Spleen (tissue), 11 donors: ENCODE measurements around the gene RNF130. TPM values are rescaled to one million over a fixed set of nuclear protein-coding genes. Genes with fewer than 3 reads are reported as not detected.

Source experiments
- DNase-seq: peaks from one replicate; pipeline ENCODE4 v3.0.0-alpha.2; 2020
- H3K27ac ChIP-seq, 8 donors: fragments of 200-600 bp; sonication (generic) in 7 of 8; 1 replicate in 4 of 8; 2 replicates in 4 of 8; pipeline versions ENCODE4 v1.5.0 to v1.8.0; 2016 to 2021; ENCODE audit warnings: inconsistent platforms in 4 of 8, mild to moderate bottlenecking in 4 of 8, moderate library complexity in 1 of 8
- H3K27me3 ChIP-seq, 7 donors: fragments of 200-600 bp; sonication (generic) in 6 of 7; replicated peaks in 1 of 7; 1 replicate in 4 of 7; 2 replicates in 3 of 7; pipeline versions ENCODE4 v1.5.0 to v1.8.0; 2016 to 2021; ENCODE audit warnings: inconsistent platforms in 3 of 7, mild to moderate bottlenecking in 1 of 7
- H3K36me3 ChIP-seq, 6 donors: fragments of 200-600 bp; sonication (generic) in 5 of 6; 1 replicate in 4 of 6; 2 replicates in 2 of 6; pipeline versions ENCODE4 v1.5.0 to v1.8.0; 2016 to 2021; ENCODE audit warnings: inconsistent platforms in 2 of 6
- H3K4me1 ChIP-seq, 6 donors: fragments of 200-600 bp; sonication (generic) in 5 of 6; 1 replicate in 3 of 6; 2 replicates in 3 of 6; pipeline versions ENCODE4 v1.5.0 to v1.8.0; 2016 to 2021; ENCODE audit warnings: inconsistent platforms in 3 of 6
- H3K4me3 ChIP-seq, 8 donors: fragments of 200-600 bp; sonication (generic) in 7 of 8; 1 replicate in 4 of 8; 2 replicates in 4 of 8; pipeline versions ENCODE4 v1.5.0 to v1.8.0; 2016 to 2021; ENCODE audit warnings: inconsistent platforms in 4 of 8, mild to moderate bottlenecking in 4 of 8, moderate library complexity in 2 of 8
- H3K9me3 ChIP-seq, 8 donors: fragments of 200-600 bp; sonication (generic) in 7 of 8; 1 replicate in 4 of 8; 2 replicates in 4 of 8; pipeline versions ENCODE4 v1.5.0 to v1.8.0; 2016 to 2021; ENCODE audit warnings: inconsistent platforms in 4 of 8
- CTCF ChIP-seq, 11 experiments: fragments of 200-600 bp in 7 of 11; fragments of 450-650 bp in 4 of 11; sonication (generic) in 4 of 11; IDR thresholded peaks in 8 of 11; conservative IDR thresholded peaks in 3 of 11; 1 replicate in 7 of 11; 2 replicates in 4 of 11; pipeline versions ENCODE4 v1.4.0 to v1.8.0; 2016 to 2021; ENCODE audit warnings: antibody characterized with exemption in 11 of 11, inconsistent platforms in 4 of 11, mild to moderate bottlenecking in 1 of 11
- POLR2A ChIP-seq, 3 donors: fragments of 450-650 bp; IDR thresholded peaks; one replicate each; pipeline ENCODE4 v1.5.1; 2017; ENCODE audit warnings: antibody characterized with exemption in 3 of 3, mild to moderate bottlenecking in 1 of 3
- POLR2AphosphoS5 ChIP-seq, 3 donors: sonication (generic); formaldehyde crosslinking; IDR thresholded peaks; one replicate each; pipeline ENCODE4 v1.5.1; 2017; ENCODE audit warnings: antibody characterized with exemption in 3 of 3
- WGBS, 5 donors: extraction: QIAGEN DNeasy Blood & Tissue Kit in 3 of 5; methylation state at CpG; one replicate each; pipeline versions ENCODE4 v1.1.5 to v1.1.7; 2013 to 2018; 5-methylcytosine and 5-hydroxymethylcytosine counted together
- intact Hi-C: fragments of 100-400 bp; cut with DNase I; formaldehyde crosslinking; loops from one replicate; pipeline ENCODE4 v1.15.0; 2023; ENCODE audit warnings: low total_unique reads
- polyA plus RNA-seq, 3 donors: library from polyadenylated mRNA; stranded (reverse); fragments of 200-250 nt; gene quantifications; one replicate each; pipeline ENCODE4 v1.2.1, GENCODE V29; 2013
- total RNA-seq, 7 donors: library from RNA; depleted of rRNA in 3 of 7; stranded (reverse); fragments of >200 nt in 3 of 7; fragmentation: NEBNext Ultra II Directional in 4 of 7; extraction: Animal tissue kit (Norgen Biotek cat#: 25700) in 4 of 7; gene quantifications; one replicate each; pipeline versions ENCODE4 v1.1.0 to v1.2.1, GENCODE V29; 2016 to 2021
- donor health status: healthy with polysubstance abuse.
- donor health status: DM: no; HTN: no; CAD: no; lungs with moderate emphysema.
- donor health status: DM: no; HTN: no; CAD: no.
- donor health status: Bipolar disorder and iron deficiency.
- donor health status: healthy.
- donor health status: DM: no; HTN: no; CAD: no.
- donor health status: DM: yes; HTN: yes; CAD: no.

Gene RNF130
- total and polyA plus RNA-seq, 10 donors, result 44.1 to 119 (median 82.7) TPM

DNA sequence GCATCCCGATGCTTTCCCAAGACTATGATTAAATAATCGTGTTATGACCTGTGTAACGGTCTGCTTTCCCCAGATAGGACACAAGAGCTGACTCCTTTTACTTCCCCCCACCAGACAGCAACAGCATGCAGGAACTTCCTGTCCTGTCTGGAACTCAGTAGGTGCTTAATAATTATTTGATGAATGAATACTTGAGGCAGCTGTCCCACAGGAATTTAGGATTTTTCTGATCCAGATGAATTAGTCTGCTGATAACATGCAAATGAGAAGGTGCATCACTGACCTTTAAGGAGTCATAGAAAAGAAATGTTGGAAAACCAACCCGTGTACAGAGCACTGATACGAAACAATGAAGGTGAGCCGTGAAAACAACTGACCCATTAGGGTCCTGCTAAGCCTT lies 12.2 kb downstream of the RNF130 start:
- no peak for DNase-seq
- no peak overlapping the region for H3K4me3 ChIP-seq
- no peak for TF ChIP-seq POLR2AphosphoS5 (IDR thresholded peaks at IDR 0.05)
- TF ChIP-seq CTCF (IDR thresholded peaks at IDR 0.05 in 8 of 11, conservative IDR thresholded peaks at IDR 0.05 in 3 of 11), result no peak
- no peak for TF ChIP-seq POLR2A (IDR thresholded peaks at IDR 0.05)
- no peaks in the 10 kb centered on the region for H3K27me3 ChIP-seq
- no peaks in the 10 kb centered on the region for H3K9me3 ChIP-seq
- no peaks in the 10 kb centered on the region for H3K36me3 ChIP-seq
- no peak overlapping the region for H3K27ac ChIP-seq
- H3K4me1 ChIP-seq, result no peaks in the 10 kb centered on the region
- 77 to 91% (median 81%) methylated on average over 6 of the region's 6 CpGs for WGBS, 5 donors
- intact Hi-C loops, result no loop called here

DNA sequence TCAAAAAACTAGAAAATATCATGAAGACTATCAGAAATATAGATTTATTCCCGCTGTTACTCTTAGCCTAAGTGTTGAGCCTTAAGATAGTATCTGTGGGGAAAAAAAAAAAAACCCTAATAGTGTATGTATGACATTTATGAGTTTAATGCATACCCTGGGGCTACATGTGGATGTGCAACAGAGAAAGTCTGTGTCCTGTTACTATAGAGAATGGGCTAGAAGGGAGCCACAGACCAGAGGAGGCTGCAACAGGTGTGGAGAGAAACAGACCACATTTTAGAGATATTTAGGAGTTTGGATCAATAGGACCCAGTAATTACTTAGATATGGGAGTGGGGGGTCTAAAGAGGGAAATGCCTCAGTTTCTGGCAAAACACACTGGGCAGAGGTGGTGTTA lies 15.4 kb downstream of the RNF130 start:
- no peak for TF ChIP-seq POLR2A (IDR thresholded peaks at IDR 0.05)
- TF ChIP-seq CTCF (IDR thresholded peaks at IDR 0.05 in 8 of 11, conservative IDR thresholded peaks at IDR 0.05 in 3 of 11), result no peak
- no peak for TF ChIP-seq POLR2AphosphoS5 (IDR thresholded peaks at IDR 0.05)
- Histone ChIP-seq H3K27me3 (no peaks in the 10 kb centered on the region), H3K4me1 (peaks cover 0 to 5% (median 0%) of the 10 kb centered on the region in 6 donors), H3K27ac (no peak overlapping the region), H3K36me3 (no peaks in the 10 kb centered on the region), H3K4me3 (no peak overlapping the region), H3K9me3 (no peaks in the 10 kb centered on the region)
- WGBS, 5 donors, result 93 to 100% (median 96%) methylated on average over 1 of the region's 1 CpG
- DNase-seq, result no peak
- intact Hi-C loops, result no loop called here

DNA sequence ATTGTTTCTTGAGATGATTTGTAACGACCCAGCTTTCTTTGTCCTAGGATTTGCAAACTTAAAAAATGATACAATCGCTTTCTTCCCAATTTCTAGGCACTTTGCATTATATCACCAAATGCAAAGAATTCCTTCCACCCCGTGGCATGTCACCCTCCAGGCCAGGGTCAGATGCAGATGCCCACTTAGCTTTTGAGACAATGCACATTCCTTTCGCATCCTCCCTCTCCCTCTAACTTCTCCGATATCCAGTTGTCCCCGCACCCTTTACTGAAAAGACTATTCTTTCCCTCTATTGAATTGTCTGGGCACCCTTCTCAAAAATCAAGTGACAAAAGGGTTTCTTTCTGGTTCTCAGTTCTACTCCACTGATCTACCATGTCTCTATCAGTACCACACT lies 17.3 kb downstream of the RNF130 start:
- Histone ChIP-seq H3K27me3 (no peaks in the 10 kb centered on the region), H3K27ac (no peak overlapping the region), H3K4me3 (no peak overlapping the region), H3K36me3 (no peaks in the 10 kb centered on the region), H3K9me3 (no peaks in the 10 kb centered on the region), H3K4me1 (peaks cover 0 to 23% (median 0%) of the 10 kb centered on the region in 6 donors)
- TF ChIP-seq CTCF (IDR thresholded peaks at IDR 0.05 in 8 of 11, conservative IDR thresholded peaks at IDR 0.05 in 3 of 11) (no peak), POLR2A (IDR thresholded peaks at IDR 0.05) (no peak), POLR2AphosphoS5 (IDR thresholded peaks at IDR 0.05) (no peak)
- no peak for DNase-seq
- intact Hi-C loops, result no loop called here
- 71 to 83% (median 81%) methylated on average over 6 of the region's 6 CpGs for whole genome bisulfite sequencing, 5 donors

- Histone ChIP-seq H3K36me3 (no peaks in the 10 kb centered on the region), H3K27ac (no peak overlapping the region), H3K27me3 (no peaks in the 10 kb centered on the region), H3K4me3 (no peak overlapping the region), H3K4me1 (peaks cover 0 to 29% (median 0%) of the 10 kb centered on the region in 6 donors), H3K9me3 (no peaks in the 10 kb centered on the region)
- WGBS, 5 donors, result 90 to 93% (median 93%) methylated on average over 8 of the region's 8 CpGs
- TF ChIP-seq POLR2AphosphoS5 (IDR thresholded peaks at IDR 0.05), result no peak
- TF ChIP-seq CTCF (IDR thresholded peaks at IDR 0.05 in 8 of 11, conservative IDR thresholded peaks at IDR 0.05 in 3 of 11), result no peak
- TF ChIP-seq POLR2A (IDR thresholded peaks at IDR 0.05), result no peak
- DNase-seq, result no peak
- intact Hi-C loops, result no loop called here
Observed at GRCh38 chr5:180053061-180053602, 18.4 kb downstream of the RNF130 start.
